ENCODE results near the gene TMEM63B. TPM values are rescaled to one million over a fixed set of nuclear protein-coding genes. Genes with fewer than 3 reads are reported as not detected.
A peak's percentile ranks its signal among the peaks of the same experiment; 100 is the strongest.

TMEM63B gene
- total RNA-seq, 4 donors from 2014 or later, result 21.6 to 41.7 (median 29.3) TPM

DNA sequence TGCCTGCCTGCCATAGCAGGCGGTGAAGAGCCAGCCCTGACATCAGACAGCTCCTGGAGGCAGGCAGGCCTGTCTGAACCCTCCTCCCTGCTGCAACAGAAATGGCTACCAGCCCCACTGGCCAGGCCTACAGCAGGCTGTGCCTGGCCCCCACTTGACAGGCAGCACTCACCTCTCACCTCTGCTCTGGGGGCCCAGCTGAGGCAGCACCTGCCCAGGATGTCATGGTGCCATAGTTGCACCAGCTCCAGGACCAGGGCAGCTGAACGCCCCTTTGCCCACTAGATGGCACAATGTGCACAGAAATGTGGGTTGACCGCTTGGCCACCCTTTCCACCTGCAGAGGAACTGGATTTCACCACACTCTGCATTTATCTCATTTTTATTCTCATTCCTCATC lies 30.7 kb upstream of the TMEM63B start:
- Histone ChIP-seq H3K27ac (no peak overlapping the region), H3K4me3 (replicated peaks in 1 of 3) (no peak overlapping the region), H3K36me3 (no peaks in the 10 kb centered on the region), H3K4me1 (no peaks in the 10 kb centered on the region), H3K27me3 (no peaks in the 10 kb centered on the region), H3K9me3 (no peaks in the 10 kb centered on the region)
- WGBS, 2 donors, result 47 to 48% methylated on average over 3 of the region's 3 CpGs
- intact Hi-C loops (cut with DNase I), result loop anchor here (2.0 to 10.0 kb wide), 3 partner anchors 58 to 241 kb away; no protein-coding TSS in a partner anchor
- TF ChIP-seq POLR2A (IDR thresholded peaks at IDR 0.05), result no peak
- TF ChIP-seq, protein P1, sequence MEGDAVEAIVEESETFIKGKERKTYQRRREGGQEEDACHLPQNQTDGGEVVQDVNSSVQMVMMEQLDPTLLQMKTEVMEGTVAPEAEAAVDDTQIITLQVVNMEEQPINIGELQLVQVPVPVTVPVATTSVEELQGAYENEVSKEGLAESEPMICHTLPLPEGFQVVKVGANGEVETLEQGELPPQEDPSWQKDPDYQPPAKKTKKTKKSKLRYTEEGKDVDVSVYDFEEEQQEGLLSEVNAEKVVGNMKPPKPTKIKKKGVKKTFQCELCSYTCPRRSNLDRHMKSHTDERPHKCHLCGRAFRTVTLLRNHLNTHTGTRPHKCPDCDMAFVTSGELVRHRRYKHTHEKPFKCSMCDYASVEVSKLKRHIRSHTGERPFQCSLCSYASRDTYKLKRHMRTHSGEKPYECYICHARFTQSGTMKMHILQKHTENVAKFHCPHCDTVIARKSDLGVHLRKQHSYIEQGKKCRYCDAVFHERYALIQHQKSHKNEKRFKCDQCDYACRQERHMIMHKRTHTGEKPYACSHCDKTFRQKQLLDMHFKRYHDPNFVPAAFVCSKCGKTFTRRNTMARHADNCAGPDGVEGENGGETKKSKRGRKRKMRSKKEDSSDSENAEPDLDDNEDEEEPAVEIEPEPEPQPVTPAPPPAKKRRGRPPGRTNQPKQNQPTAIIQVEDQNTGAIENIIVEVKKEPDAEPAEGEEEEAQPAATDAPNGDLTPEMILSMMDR (IDR thresholded peaks at IDR 0.05), result peak; percentile 46 to 88 (median 80)
- peak; percentile 76 to 82 for DNase-seq

DNA sequence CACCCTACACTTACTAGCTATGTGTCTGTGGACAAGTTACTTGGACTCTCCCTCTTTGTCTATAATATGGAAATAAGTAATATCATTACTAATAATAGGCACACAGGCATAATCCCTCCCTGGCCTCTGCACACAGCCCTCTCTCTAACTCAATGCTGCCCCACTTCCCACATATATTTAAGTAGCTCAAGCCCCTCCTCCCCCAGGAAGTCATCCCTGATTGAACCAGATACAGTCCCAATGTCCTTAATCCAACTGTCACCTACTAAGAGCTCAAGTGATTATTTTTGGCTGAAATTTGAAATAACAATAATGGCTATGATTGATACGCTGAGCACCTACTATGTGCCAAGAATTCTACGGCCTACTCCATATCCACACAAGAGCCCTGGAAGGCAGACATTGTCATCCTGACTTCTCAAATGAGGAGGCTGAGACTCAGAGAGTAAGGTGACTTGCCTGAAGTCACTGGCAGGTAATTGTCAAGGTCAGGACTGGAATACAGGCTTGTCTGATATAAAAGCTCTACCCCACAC lies 29.5 kb upstream of the TMEM63B start:
- H3K4me3 ChIP-seq (replicated peaks in 1 of 3), result no peak overlapping the region
- no peaks in the 10 kb centered on the region for H3K9me3 ChIP-seq
- no peaks in the 10 kb centered on the region for H3K4me1 ChIP-seq
- WGBS, 2 donors, result 93 to 97% methylated on average over 2 of the region's 2 CpGs
- no peaks in the 10 kb centered on the region for H3K27me3 ChIP-seq
- no peak overlapping the region for H3K27ac ChIP-seq
- no peaks in the 10 kb centered on the region for H3K36me3 ChIP-seq
- intact Hi-C loops (cut with DNase I), result loop anchor here (2.0 to 10.0 kb wide), 3 partner anchors 57 to 239 kb away; no protein-coding TSS in a partner anchor
- no peak for DNase-seq
- no peak for TF ChIP-seq POLR2A (IDR thresholded peaks at IDR 0.05)
- TF ChIP-seq, protein P1 (IDR thresholded peaks at IDR 0.05), result no peak

DNA sequence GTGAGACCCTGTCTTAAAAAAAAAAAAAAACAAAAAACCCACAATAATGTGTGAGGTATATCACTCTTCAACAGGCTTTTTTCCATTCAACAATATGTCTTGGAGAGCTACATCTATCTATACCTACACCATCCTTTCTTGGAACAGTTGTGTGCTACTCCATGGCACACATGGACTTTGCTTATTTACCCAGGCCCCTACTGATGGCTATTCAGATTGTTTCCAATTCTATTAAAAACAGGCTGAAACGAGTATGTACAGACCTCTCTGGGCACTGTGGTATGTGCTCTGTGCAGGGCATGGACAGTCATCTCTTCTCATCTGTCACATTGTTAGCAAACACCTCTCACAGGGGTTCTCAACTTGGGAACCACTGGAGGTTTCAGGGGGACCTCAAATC lies 28.2 kb upstream of the TMEM63B start:
- no peak for DNase-seq
- no peaks in the 10 kb centered on the region for H3K27me3 ChIP-seq
- H3K27ac ChIP-seq, result no peak overlapping the region
- intact Hi-C loops (cut with DNase I), result loop anchor here (5.0 to 10.0 kb wide), 2 partner anchors 136 to 238 kb away; no protein-coding TSS in a partner anchor
- TF ChIP-seq POLR2A (IDR thresholded peaks at IDR 0.05), result no peak
- WGBS, 2 donors, result 31 to 39% methylated on average over 1 of the region's 1 CpG
- H3K4me3 ChIP-seq (replicated peaks in 1 of 3), result no peak overlapping the region
- no peaks in the 10 kb centered on the region for H3K9me3 ChIP-seq
- no peaks in the 10 kb centered on the region for H3K36me3 ChIP-seq
- peaks cover 0 to under 1% of the 10 kb centered on the region in 2 donors for H3K4me1 ChIP-seq

DNA sequence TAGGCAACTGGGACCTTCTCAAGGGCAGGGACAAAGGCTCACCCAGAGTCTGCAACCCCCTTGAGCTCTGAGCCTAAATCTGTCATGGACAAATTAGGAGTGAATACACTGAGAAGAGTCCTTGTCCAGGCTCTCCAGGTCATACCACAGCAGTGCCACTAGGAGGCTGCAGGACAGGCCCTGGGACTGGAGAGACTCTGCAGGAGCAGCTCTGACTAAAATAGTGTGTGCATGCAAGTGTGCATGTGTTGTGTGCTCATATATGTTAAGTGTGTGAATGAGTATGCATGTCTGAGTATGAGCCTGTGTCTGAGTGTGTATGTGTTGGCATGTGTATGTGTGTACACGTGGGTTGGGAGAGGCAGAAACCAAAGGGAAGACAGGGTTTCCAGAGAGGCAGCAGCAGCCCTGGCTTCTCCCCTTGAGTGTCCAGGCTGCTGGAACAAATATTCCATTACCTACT lies 27.2 kb upstream of the TMEM63B start:
- Histone ChIP-seq H3K9me3 (no peaks in the 10 kb centered on the region), H3K4me1 (peaks cover 0 to 5% of the 10 kb centered on the region in 2 donors), H3K27me3 (no peaks in the 10 kb centered on the region), H3K27ac (no peak overlapping the region), H3K4me3 (replicated peaks in 1 of 3) (no peak overlapping the region), H3K36me3 (no peaks in the 10 kb centered on the region)
- TF ChIP-seq, protein P1 (IDR thresholded peaks at IDR 0.05), result peak in 5 of 6 experiments; percentile 10 to 56 (median 39)
- no peak for TF ChIP-seq POLR2A (IDR thresholded peaks at IDR 0.05)
- DNase-seq, result peak; percentile 30 to 31
- intact Hi-C loops (cut with DNase I), result loop anchor here (5.0 kb wide), 1 partner anchor 37 kb away; no protein-coding TSS in a partner anchor
- WGBS, 2 donors, result 36 to 41% methylated on average over 1 of the region's 1 CpG

DNA sequence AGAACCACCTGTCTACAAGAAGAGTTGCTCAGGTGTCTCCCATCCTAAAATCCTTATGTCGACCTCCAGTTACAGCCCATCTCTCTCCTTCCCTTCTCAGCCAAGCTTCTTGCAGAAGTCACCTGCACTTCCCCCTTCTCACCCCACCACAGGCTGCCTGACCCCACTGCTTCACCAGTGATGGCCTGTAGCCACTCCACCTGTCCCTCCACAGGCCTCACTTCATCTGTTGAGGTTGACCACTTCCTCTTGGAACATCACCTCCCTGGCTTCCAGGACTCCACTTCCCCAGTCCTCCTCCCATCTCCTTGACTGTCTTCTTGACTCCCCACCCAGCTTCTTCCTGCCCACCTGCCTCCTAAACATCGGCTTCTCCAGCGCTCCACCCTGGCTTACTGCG lies 25.5 kb upstream of the TMEM63B start:
- no peaks in the 10 kb centered on the region for H3K27me3 ChIP-seq
- H3K4me1 ChIP-seq, result peaks cover 0 to 14% of the 10 kb centered on the region in 2 donors
- intact Hi-C loops (cut with DNase I), result loop anchor here (5.0 kb wide), 1 partner anchor 35 kb away; no protein-coding TSS in a partner anchor
- H3K36me3 ChIP-seq, result no peaks in the 10 kb centered on the region
- no peak overlapping the region for H3K27ac ChIP-seq
- H3K9me3 ChIP-seq, result no peaks in the 10 kb centered on the region
- DNase-seq, result no peak
- WGBS, 2 donors, result 92 to 94% methylated on average over 4 of the region's 4 CpGs
- no peak overlapping the region for H3K4me3 ChIP-seq (replicated peaks in 1 of 3)
- TF ChIP-seq, protein P1 (IDR thresholded peaks at IDR 0.05), result no peak
- TF ChIP-seq POLR2A (IDR thresholded peaks at IDR 0.05), result no peak

Data from thyroid gland (tissue), 4 donors.